Upper lobe of left lung (tissue), 4 donors: ENCODE results near the gene AVPR1A.

Source experiments
- POLR2A ChIP-seq, 4 donors: fragments of 450-650 bp; IDR thresholded peaks; one replicate each; pipeline ENCODE4 v1.5.1; 2016 to 2017; ENCODE audit warnings: antibody characterized with exemption in 4 of 4, mild to moderate bottlenecking in 2 of 4
- POLR2AphosphoS5 ChIP-seq, 2 donors: sonication (generic); formaldehyde crosslinking; IDR thresholded peaks; one replicate each; pipeline ENCODE4 v1.5.1; 2017; ENCODE audit warnings: antibody characterized with exemption in 2 of 2
- TF ChIP-seq, protein P1 (sequence below), 6 experiments: fragments of 450-650 bp in 4 of 6; fragments of 200-600 bp in 2 of 6; sonication (generic) in 2 of 6; IDR thresholded peaks; one replicate each; pipeline ENCODE4 v1.5.1; 2016 to 2019; ENCODE audit warnings: antibody characterized with exemption in 6 of 6

DNA sequence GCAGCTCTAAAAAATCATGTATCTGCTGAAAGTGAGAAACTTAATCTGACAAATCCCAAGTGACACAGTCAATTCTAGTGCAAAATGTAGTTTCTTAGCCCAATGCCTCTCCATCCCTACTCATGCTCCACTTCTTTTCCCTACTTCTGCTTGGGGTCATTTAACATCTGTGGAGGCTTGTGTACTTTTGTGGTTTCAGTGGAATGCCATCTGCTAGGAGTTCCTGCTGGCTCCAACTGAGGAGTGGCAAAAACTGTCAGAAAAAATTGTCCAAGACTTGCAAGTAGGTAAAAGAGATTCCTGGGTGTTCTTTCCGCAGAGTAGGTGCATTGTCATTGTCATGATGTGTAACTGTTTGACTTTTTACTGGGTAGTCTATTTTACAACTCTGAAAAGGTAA lies 12.5 kb upstream of the AVPR1A start:
- no peak for TF ChIP-seq POLR2A (IDR thresholded peaks at IDR 0.05)
- TF ChIP-seq, protein P1, sequence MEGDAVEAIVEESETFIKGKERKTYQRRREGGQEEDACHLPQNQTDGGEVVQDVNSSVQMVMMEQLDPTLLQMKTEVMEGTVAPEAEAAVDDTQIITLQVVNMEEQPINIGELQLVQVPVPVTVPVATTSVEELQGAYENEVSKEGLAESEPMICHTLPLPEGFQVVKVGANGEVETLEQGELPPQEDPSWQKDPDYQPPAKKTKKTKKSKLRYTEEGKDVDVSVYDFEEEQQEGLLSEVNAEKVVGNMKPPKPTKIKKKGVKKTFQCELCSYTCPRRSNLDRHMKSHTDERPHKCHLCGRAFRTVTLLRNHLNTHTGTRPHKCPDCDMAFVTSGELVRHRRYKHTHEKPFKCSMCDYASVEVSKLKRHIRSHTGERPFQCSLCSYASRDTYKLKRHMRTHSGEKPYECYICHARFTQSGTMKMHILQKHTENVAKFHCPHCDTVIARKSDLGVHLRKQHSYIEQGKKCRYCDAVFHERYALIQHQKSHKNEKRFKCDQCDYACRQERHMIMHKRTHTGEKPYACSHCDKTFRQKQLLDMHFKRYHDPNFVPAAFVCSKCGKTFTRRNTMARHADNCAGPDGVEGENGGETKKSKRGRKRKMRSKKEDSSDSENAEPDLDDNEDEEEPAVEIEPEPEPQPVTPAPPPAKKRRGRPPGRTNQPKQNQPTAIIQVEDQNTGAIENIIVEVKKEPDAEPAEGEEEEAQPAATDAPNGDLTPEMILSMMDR (IDR thresholded peaks at IDR 0.05), result no peak
- TF ChIP-seq POLR2AphosphoS5 (IDR thresholded peaks at IDR 0.05), result no peak
